ENCODE measurements around the gene CBFA2T3.
"Not testable (repeated sequence)": the region's sequence is repeated elsewhere in the genome, so short reads cannot be mapped to it uniquely, and the experiment has no call there.

The CBFA2T3 gene

GRCh38 chr16:88899901-88900661 is 76.9 kb downstream of the CBFA2T3 start:
- Histone ChIP-seq H3K4me1 (ENCODE audit: insufficient read depth, insufficient read length) (peaks cover 9% of the 10 kb centered on the region), H3K9me3 (ENCODE audit: insufficient read depth, low read length) (no peaks in the 10 kb centered on the region), H3K9ac (ENCODE audit: insufficient read length, low read depth) (peak overlapping the region; percentile 9), H3K27me3 (ENCODE audit: insufficient read depth, insufficient read length) (no peaks in the 10 kb centered on the region), H3K36me3 (ENCODE audit: insufficient read depth, insufficient read length, low read length) (no peaks in the 10 kb centered on the region), H3K4me3 (ENCODE audit: insufficient read length, low read depth) (no peak overlapping the region)
- TF ChIP-seq ZNF274 (IDR thresholded peaks at IDR 0.05; ENCODE audit: low read depth, low read length), result no peak
- no peak for TF ChIP-seq YY1 (IDR thresholded peaks at IDR 0.05; ENCODE audit: insufficient read depth, insufficient read length)
- no peak for TF ChIP-seq SUZ12 (IDR thresholded peaks at IDR 0.05; ENCODE audit: extremely low read depth, insufficient read depth, insufficient read length)
- DNase-seq (ENCODE audit: low read depth, low spot score), result no peak

DNA sequence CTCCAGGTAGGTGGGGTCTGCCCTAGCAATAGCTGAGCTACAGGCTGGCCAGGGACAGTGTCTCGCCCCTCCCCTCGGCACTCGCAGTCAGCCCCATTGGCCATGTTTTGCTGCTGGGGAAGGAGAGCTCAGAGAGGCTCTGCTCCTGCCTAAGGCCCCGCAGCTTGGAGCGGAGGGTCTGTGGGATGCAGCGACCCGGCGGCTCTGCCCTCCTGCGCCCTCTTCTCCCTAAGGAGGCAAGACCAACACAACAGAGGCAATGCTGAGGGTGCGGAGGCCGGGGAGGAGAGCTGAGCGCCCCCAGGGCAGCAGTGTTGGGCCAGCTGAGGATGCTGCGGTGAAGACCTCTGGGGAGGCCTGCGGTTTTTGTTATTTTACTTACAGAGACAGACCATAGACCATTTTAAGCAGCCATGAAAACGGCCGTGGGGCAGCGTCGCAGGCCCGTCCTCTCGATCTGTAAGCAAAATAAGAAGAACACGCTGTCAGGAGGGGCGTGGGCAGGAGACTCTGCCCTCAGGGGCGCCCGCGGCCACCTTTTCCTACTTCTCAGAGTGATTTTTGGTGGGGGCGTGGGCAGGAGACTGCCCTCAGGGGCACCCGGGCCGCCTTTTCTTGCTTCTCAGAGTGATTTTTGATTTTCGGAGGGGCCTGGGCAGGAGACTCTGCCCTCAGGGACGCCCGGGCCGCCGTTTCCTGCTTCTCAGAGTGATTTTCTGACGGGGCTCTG is 79.1 kb downstream of the CBFA2T3 start:
- H3K4me1 ChIP-seq (ENCODE audit: insufficient read depth, insufficient read length), result peaks cover 13% of the 10 kb centered on the region
- no peaks in the 10 kb centered on the region for H3K9me3 ChIP-seq (ENCODE audit: insufficient read depth, low read length)
- H3K4me3 ChIP-seq (ENCODE audit: insufficient read length, low read depth), result no peak overlapping the region
- no peak for DNase-seq (ENCODE audit: low read depth, low spot score)
- H3K36me3 ChIP-seq (ENCODE audit: insufficient read depth, insufficient read length, low read length), result no peaks in the 10 kb centered on the region
- no peaks in the 10 kb centered on the region for H3K27me3 ChIP-seq (ENCODE audit: insufficient read depth, insufficient read length)
- H3K9ac ChIP-seq (ENCODE audit: insufficient read length, low read depth), result no peak overlapping the region
- no peak for TF ChIP-seq ZNF274 (IDR thresholded peaks at IDR 0.05; ENCODE audit: low read depth, low read length)
- TF ChIP-seq YY1 (IDR thresholded peaks at IDR 0.05; ENCODE audit: insufficient read depth, insufficient read length), result no peak
- TF ChIP-seq SUZ12 (IDR thresholded peaks at IDR 0.05; ENCODE audit: extremely low read depth, insufficient read depth, insufficient read length), result no peak

DNA sequence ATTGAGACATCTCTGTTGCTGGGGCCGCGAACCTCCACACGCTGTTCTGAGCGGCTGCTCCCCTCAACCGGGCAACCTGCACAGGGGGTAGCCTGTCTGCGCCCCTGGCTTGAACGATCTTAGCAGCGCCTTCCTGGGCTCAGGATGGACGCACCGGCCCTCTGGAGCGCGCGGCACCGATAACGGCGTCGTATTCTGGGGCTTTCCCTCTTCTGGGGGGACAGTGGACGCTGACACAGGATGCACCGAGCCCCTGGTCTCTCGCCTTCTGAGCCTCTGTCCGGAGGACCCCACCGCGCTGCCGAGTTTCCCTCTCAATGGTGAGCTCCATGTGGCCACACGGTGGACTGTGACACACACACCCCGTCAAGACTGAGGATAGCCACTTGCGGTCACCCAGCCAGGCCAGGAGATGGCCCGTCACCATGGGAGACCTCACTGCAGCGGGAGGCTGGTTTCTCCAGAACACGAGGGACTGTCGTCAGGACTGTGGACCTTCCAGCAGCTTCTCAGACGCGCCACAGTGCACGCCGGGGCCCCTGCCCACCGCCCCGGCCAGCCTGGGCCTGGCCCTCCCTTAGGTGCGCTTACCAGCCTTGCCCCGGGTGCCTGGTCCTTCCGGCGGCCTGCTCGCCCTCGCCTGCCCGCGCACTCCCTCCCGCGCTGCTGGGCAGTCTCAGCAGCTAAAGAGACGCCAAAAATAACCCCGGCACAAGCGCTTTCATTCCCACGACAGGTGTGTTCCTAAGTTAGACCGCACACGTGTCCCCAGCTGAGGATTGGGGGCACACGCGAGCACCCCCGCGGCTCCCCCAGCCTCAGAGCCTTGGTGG is 80.6 kb downstream of the CBFA2T3 start:
- no peaks in the 10 kb centered on the region for H3K36me3 ChIP-seq (ENCODE audit: insufficient read depth, insufficient read length, low read length)
- H3K27me3 ChIP-seq (ENCODE audit: insufficient read depth, insufficient read length), result no peaks in the 10 kb centered on the region
- no peak for TF ChIP-seq SUZ12 (IDR thresholded peaks at IDR 0.05; ENCODE audit: extremely low read depth, insufficient read depth, insufficient read length)
- TF ChIP-seq ZNF274 (IDR thresholded peaks at IDR 0.05; ENCODE audit: low read depth, low read length), result no peak
- TF ChIP-seq YY1 (IDR thresholded peaks at IDR 0.05; ENCODE audit: insufficient read depth, insufficient read length), result no peak

DNA sequence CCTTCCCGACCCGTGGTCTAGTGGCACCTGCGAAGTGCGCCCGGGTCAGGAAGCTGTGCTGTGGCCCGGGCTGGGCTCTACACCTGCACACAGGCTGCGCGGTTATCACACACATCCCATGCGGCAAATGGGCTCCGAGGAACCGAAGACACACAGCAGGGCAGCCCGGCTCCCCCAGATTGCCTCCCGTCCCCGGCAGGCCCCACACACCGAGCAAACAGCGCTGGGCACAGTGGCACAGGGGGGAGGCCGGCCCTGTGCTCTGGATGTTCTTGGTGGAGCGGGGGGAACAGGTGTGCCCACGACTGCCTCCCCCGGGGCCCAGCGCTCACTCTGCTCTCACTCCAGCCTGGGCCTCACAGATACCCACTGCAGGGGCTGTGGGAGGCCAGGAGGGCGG is 81.7 kb downstream of the CBFA2T3 start:
- no peaks in the 10 kb centered on the region for H3K36me3 ChIP-seq (ENCODE audit: insufficient read depth, insufficient read length, low read length)
- TF ChIP-seq ZNF274 (IDR thresholded peaks at IDR 0.05; ENCODE audit: low read depth, low read length) (no peak), SUZ12 (IDR thresholded peaks at IDR 0.05; ENCODE audit: extremely low read depth, insufficient read depth, insufficient read length) (no peak), YY1 (IDR thresholded peaks at IDR 0.05; ENCODE audit: insufficient read depth, insufficient read length) (no peak)
- H3K9ac ChIP-seq (ENCODE audit: insufficient read length, low read depth), result no peak overlapping the region
- peaks cover 5% of the 10 kb centered on the region for H3K4me1 ChIP-seq (ENCODE audit: insufficient read depth, insufficient read length)
- no peak for DNase-seq (ENCODE audit: low read depth, low spot score)
- H3K9me3 ChIP-seq (ENCODE audit: insufficient read depth, low read length), result no peaks in the 10 kb centered on the region
- H3K27me3 ChIP-seq (ENCODE audit: insufficient read depth, insufficient read length), result no peaks in the 10 kb centered on the region
- H3K4me3 ChIP-seq (ENCODE audit: insufficient read length, low read depth), result no peak overlapping the region

More for the DNA sequence above, 80.6 kb downstream of the CBFA2T3 start:
- Histone ChIP-seq H3K9me3 (ENCODE audit: insufficient read depth, low read length) (no peaks in the 10 kb centered on the region), H3K4me1 (ENCODE audit: insufficient read depth, insufficient read length) (peaks cover 5% of the 10 kb centered on the region), H3K4me3 (ENCODE audit: insufficient read length, low read depth) (no peak overlapping the region), H3K9ac (ENCODE audit: insufficient read length, low read depth) (no peak overlapping the region)
- DNase-seq (ENCODE audit: low read depth, low spot score), result no peak

DNA sequence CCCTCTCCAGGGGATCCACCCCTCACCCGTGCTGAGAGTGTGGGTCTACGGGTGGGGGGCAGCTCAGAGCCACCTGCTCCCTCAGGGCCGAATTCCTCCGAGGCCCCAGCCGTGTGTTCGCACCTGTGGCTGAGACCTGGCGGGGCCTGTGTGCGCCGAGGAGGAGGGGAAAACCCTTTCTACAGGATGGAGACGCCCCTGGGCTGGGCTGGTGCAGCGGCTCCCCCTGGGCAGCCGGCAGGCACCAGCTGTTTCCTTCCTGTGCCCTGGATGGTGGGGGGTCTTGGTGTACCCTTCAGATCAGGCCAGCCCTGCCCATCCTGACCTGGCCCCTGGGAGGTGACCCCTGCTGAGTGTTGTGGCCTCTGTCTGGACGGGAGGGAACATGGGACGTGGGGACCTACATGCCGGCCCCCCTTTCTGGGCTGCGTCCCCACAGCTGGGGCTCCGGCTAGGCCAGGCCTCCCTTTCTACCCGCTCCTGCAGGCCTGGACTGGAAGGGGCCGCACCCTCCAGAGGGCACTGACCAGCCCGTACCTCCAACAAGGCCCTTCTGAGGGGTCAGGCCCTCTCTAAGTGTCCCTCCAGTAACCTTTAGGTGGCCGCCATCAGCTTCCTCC is 82.2 kb downstream of the CBFA2T3 start:
- no peaks in the 10 kb centered on the region for H3K9me3 ChIP-seq (ENCODE audit: insufficient read depth, low read length)
- H3K27me3 ChIP-seq (ENCODE audit: insufficient read depth, insufficient read length), result no peaks in the 10 kb centered on the region
- no peak overlapping the region for H3K9ac ChIP-seq (ENCODE audit: insufficient read length, low read depth)
- H3K36me3 ChIP-seq (ENCODE audit: insufficient read depth, insufficient read length, low read length), result no peaks in the 10 kb centered on the region
- peaks cover 5% of the 10 kb centered on the region for H3K4me1 ChIP-seq (ENCODE audit: insufficient read depth, insufficient read length)
- no peak overlapping the region for H3K4me3 ChIP-seq (ENCODE audit: insufficient read length, low read depth)
- no peak for TF ChIP-seq ZNF274 (IDR thresholded peaks at IDR 0.05; ENCODE audit: low read depth, low read length)
- TF ChIP-seq YY1 (IDR thresholded peaks at IDR 0.05; ENCODE audit: insufficient read depth, insufficient read length), result no peak
- TF ChIP-seq SUZ12 (IDR thresholded peaks at IDR 0.05; ENCODE audit: extremely low read depth, insufficient read depth, insufficient read length), result no peak
- DNase-seq (ENCODE audit: low read depth, low spot score), result no peak

- not testable (repeated sequence) for H3K4me3 ChIP-seq (ENCODE audit: insufficient read length, low read depth); H3K4me1 ChIP-seq (ENCODE audit: insufficient read depth, insufficient read length); DNase-seq (ENCODE audit: low read depth, low spot score); H3K9me3 ChIP-seq (ENCODE audit: insufficient read depth, low read length); H3K27me3 ChIP-seq (ENCODE audit: insufficient read depth, insufficient read length); H3K9ac ChIP-seq (ENCODE audit: insufficient read length, low read depth); H3K36me3 ChIP-seq (ENCODE audit: insufficient read depth, insufficient read length, low read length)
Measured at GRCh38 chr16:88894266-88894665, 82.7 kb downstream of the CBFA2T3 start.
